ENCODE data around the gene ALPP. TPM values are rescaled to one million over a fixed set of nuclear protein-coding genes. Genes with fewer than 3 reads are reported as not detected.

The ALPP gene
- total RNA-seq, 1 donor from 2014 or later: not detected

GRCh38 chr2:232385660-232386489 lies 7.3 kb downstream of the ALPP start:
- peaks cover 14% of the 10 kb centered on the region for H3K36me3 Mint-ChIP-seq (ENCODE audit: low read depth, unreplicated experiment)
- peaks cover 22% of the 10 kb centered on the region for H3K4me1 Mint-ChIP-seq (ENCODE audit: unreplicated experiment)
- peak overlapping the region; percentile 73 for H3K4me3 Mint-ChIP-seq (ENCODE audit: unreplicated experiment)
- no peaks in the 10 kb centered on the region for H3K9me3 Mint-ChIP-seq (ENCODE audit: unreplicated experiment)
- peaks cover 27% of the 10 kb centered on the region for H3K27me3 Mint-ChIP-seq (ENCODE audit: unreplicated experiment)
- H3K27ac Mint-ChIP-seq (ENCODE audit: unreplicated experiment): peak overlapping the region; percentile 64
- peak; percentile 16 for TF ChIP-seq CTCF (IDR thresholded peaks at IDR 0.05; ENCODE audit: unreplicated experiment)
- DNase-seq (ENCODE audit: low spot score): no peak

DNA sequence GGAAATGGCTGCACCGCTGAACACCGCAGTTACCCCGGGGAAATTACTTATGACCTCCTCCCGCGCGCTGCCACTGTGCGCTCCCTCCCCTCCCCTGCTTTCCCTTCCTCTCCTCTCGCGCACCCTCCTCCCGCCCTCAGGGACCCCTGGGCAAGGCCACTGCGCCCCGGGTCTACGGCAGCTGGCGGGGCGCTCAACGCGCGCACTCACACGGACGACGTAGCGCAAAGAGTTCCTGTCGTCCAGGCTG lies 7.9 kb downstream of the ALPP start:
- H3K27ac Mint-ChIP-seq (ENCODE audit: unreplicated experiment): no peak overlapping the region
- H3K27me3 Mint-ChIP-seq (ENCODE audit: unreplicated experiment): peaks cover 27% of the 10 kb centered on the region
- peak overlapping the region; percentile 73 for H3K4me3 Mint-ChIP-seq (ENCODE audit: unreplicated experiment)
- no peak for DNase-seq (ENCODE audit: low spot score)
- no peaks in the 10 kb centered on the region for H3K9me3 Mint-ChIP-seq (ENCODE audit: unreplicated experiment)
- peaks cover 22% of the 10 kb centered on the region for H3K4me1 Mint-ChIP-seq (ENCODE audit: unreplicated experiment)
- TF ChIP-seq CTCF (IDR thresholded peaks at IDR 0.05; ENCODE audit: unreplicated experiment): no peak
- peaks cover 14% of the 10 kb centered on the region for H3K36me3 Mint-ChIP-seq (ENCODE audit: low read depth, unreplicated experiment)

GRCh38 chr2:232386740-232387450 lies 8.3 kb downstream of the ALPP start:
- TF ChIP-seq CTCF (IDR thresholded peaks at IDR 0.05; ENCODE audit: unreplicated experiment): no peak

DNA sequence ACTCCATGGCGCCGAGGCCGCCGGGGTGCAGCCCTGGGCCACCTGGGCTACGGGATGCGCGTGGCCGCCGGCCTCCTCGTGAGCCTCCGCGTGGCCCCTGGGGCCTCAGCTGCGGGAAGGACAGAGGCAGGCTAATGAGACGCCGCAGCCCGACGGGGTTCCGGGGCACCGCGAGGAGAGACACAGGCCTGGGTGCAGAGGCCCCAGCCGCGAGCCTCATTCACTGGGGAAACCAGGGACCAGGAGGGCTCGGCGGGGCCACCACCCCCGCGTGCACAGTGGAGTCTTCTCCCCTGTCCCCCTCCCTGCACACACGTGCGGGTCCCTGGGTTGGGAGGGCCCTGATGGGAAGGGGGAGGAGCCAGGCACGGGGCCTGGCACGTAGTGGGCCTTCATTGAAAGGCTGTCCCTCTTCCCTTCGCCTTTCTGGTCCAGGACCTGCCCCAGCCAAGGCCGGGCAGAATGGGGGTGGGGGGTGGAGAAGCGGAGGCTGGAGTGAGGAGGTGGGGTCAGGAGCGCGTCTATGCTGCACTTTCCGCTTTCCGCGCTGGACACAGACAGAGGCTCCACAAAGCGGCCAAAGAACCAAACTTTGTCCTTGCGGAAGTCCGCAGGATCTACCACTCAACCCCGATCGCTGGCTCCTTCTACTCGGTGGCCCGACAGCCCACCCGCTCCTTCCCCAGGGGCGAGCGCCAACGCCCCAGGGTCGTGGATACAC lies 9.1 kb downstream of the ALPP start:
- DNase-seq (ENCODE audit: low spot score): no peak
- Mint-ChIP-seq H3K27me3 (ENCODE audit: unreplicated experiment) (peaks cover 27% of the 10 kb centered on the region), H3K27ac (ENCODE audit: unreplicated experiment) (no peak overlapping the region), H3K4me1 (ENCODE audit: unreplicated experiment) (peaks cover 18% of the 10 kb centered on the region), H3K36me3 (ENCODE audit: low read depth, unreplicated experiment) (peaks cover 14% of the 10 kb centered on the region), H3K9me3 (ENCODE audit: unreplicated experiment) (no peaks in the 10 kb centered on the region), H3K4me3 (ENCODE audit: unreplicated experiment) (no peak overlapping the region)
- no peak for TF ChIP-seq CTCF (IDR thresholded peaks at IDR 0.05; ENCODE audit: unreplicated experiment)

More at GRCh38 chr2:232386740-232387450, 8.3 kb downstream of the ALPP start:
- Mint-ChIP-seq H3K4me1 (ENCODE audit: unreplicated experiment) (peaks cover 22% of the 10 kb centered on the region), H3K27ac (ENCODE audit: unreplicated experiment) (no peak overlapping the region), H3K4me3 (ENCODE audit: unreplicated experiment) (no peak overlapping the region), H3K36me3 (ENCODE audit: low read depth, unreplicated experiment) (peaks cover 14% of the 10 kb centered on the region), H3K9me3 (ENCODE audit: unreplicated experiment) (no peaks in the 10 kb centered on the region), H3K27me3 (ENCODE audit: unreplicated experiment) (peaks cover 27% of the 10 kb centered on the region)
- peak; percentile 37 for DNase-seq (ENCODE audit: low spot score)
